OCI-LY7 (cell line): ENCODE data around the gene RASAL1. TPM values are rescaled to one million over a fixed set of nuclear protein-coding genes. Genes with fewer than 3 reads are reported as not detected.

ENCODE experiments used
- BruUV-seq: library from RNA; stranded (reverse); fragments of 400-500 nt; replicated peaks from 2 replicates; lab custom pipeline; 2021; lab: Mats Ljungman, UMichigan
- CTCF ChIA-PET: fragments of 300-600 bp; sonication (Branson Sonifier 250); formaldehyde crosslinking; loops from one replicate; lab custom pipeline; 2022; ENCODE audit warnings: antibody characterized with exemption; ENCODE audit not compliant: unreplicated experiment; lab: Charles Lee
- POLR2A ChIA-PET: fragments of 300-600 bp; sonication (Branson Sonifier 250); formaldehyde crosslinking; loops from one replicate; lab custom pipeline; 2022; ENCODE audit warnings: antibody characterized with exemption; lab: Charles Lee
- DNase-seq: peaks from one replicate; pipeline ENCODE4 v3.0.0-alpha.2; 2015; ENCODE audit warnings: low spot score
- H2AFZ ChIP-seq: fragments of 200-600 bp; sonication (generic), shearing (Covaris generic); 2 replicates; pipeline ENCODE4 v1.6.1; 2014; ENCODE audit warnings: mild to moderate bottlenecking, antibody characterized with exemption, low read length, moderate library complexity
- H3K27ac ChIP-seq: fragments of 200-600 bp; sonication (generic); 2 replicates; pipeline ENCODE4 v1.5.1; 2014; ENCODE audit warnings: mixed run types, low read depth, mild to moderate bottlenecking, moderate library complexity, low read length, inconsistent platforms; ENCODE audit not compliant: poor library complexity, severe bottlenecking
- H3K36me3 ChIP-seq: fragments of 200-600 bp; sonication (generic); 2 replicates; pipeline ENCODE4 v1.6.1; 2014; ENCODE audit warnings: mild to moderate bottlenecking, antibody characterized with exemption, low read length, moderate library complexity, mixed read lengths; ENCODE audit not compliant: insufficient read depth
- H3K4me1 ChIP-seq: fragments of 200-600 bp; sonication (generic); 2 replicates; pipeline ENCODE4 v1.5.1; 2014; ENCODE audit warnings: mild to moderate bottlenecking, low read length; ENCODE audit not compliant: insufficient read depth, poor library complexity, severe bottlenecking
- H3K4me2 ChIP-seq: fragments of 200-600 bp; sonication (generic); 2 replicates; pipeline ENCODE4 v1.6.1; 2014; ENCODE audit warnings: mild to moderate bottlenecking, low read length
- H3K4me3 ChIP-seq: fragments of 200-600 bp; sonication (generic); 2 replicates; pipeline ENCODE4 v1.5.1; 2014; ENCODE audit warnings: mild to moderate bottlenecking, low read depth, low read length; ENCODE audit not compliant: poor library complexity, severe bottlenecking
- H3K79me2 ChIP-seq: fragments of 200-600 bp; sonication (generic); 2 replicates; pipeline ENCODE4 v1.6.1; 2016; ENCODE audit warnings: low read depth, mild to moderate bottlenecking, low read length, moderate library complexity, mixed read lengths; ENCODE audit not compliant: insufficient read depth
- H3K9me2 ChIP-seq: fragments of 200-600 bp; sonication (generic); 2 replicates; pipeline ENCODE4 v1.6.1; 2016; ENCODE audit warnings: mild to moderate bottlenecking, low read length, mixed read lengths; ENCODE audit not compliant: insufficient read depth
- H3K9me3 ChIP-seq: fragments of 200-600 bp; sonication (generic); 2 replicates; pipeline ENCODE4 v1.6.1; 2014; ENCODE audit warnings: mild to moderate bottlenecking, mixed run types, low read length, mixed read lengths
- H4K20me1 ChIP-seq: fragments of 200-600 bp; sonication (generic); 2 replicates; pipeline ENCODE4 v1.6.1; 2014; ENCODE audit warnings: mild to moderate bottlenecking, antibody characterized with exemption, low read length, moderate library complexity, mixed read lengths; ENCODE audit not compliant: insufficient read depth
- EZH2phosphoT487 ChIP-seq: fragments of 200-600 bp; sonication (generic); IDR thresholded peaks from 2 replicates; pipeline ENCODE4 v1.6.1; 2018; ENCODE audit warnings: low read depth, borderline replicate concordance, mild to moderate bottlenecking, mixed run types, antibody characterized with exemption, low read length, moderate library complexity, mixed read lengths
- intact Hi-C: fragments of 100-400 bp; cut with micrococcal nuclease; formaldehyde crosslinking; loops from one replicate; pipeline ENCODE4 v1.10.0; 2022; ENCODE audit not compliant: unreplicated experiment
- total RNA-seq, 2 experiments: library from RNA; depleted of rRNA in 1 of 2; stranded (reverse); fragments of >200 nt in 1 of 2; shearing (Covaris generic) in 1 of 2; gene quantifications; 2 replicates each; pipeline ENCODE4 v1.2.3, GENCODE V29; 2014 to 2022
- TF ChIP-seq, protein P1 (sequence below): fragments of 200-600 bp; sonication (generic); conservative IDR thresholded peaks from 2 replicates; pipeline ENCODE4 v1.5.1; 2014; ENCODE audit warnings: mild to moderate bottlenecking, antibody characterized with exemption, low read length, moderate library complexity, mixed read lengths

Gene RASAL1
- total RNA-seq, 2 experiments from 2014 or later = 74.4 to 89.1 TPM

- H4K20me1 ChIP-seq = peaks cover 22% of the 10 kb centered on the region
- TF ChIP-seq EZH2phosphoT487 = no peak
- TF ChIP-seq, protein P1, sequence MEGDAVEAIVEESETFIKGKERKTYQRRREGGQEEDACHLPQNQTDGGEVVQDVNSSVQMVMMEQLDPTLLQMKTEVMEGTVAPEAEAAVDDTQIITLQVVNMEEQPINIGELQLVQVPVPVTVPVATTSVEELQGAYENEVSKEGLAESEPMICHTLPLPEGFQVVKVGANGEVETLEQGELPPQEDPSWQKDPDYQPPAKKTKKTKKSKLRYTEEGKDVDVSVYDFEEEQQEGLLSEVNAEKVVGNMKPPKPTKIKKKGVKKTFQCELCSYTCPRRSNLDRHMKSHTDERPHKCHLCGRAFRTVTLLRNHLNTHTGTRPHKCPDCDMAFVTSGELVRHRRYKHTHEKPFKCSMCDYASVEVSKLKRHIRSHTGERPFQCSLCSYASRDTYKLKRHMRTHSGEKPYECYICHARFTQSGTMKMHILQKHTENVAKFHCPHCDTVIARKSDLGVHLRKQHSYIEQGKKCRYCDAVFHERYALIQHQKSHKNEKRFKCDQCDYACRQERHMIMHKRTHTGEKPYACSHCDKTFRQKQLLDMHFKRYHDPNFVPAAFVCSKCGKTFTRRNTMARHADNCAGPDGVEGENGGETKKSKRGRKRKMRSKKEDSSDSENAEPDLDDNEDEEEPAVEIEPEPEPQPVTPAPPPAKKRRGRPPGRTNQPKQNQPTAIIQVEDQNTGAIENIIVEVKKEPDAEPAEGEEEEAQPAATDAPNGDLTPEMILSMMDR = no peak
- ChIA-PET CTCF (interaction anchor here (1.0 to 3.6 kb wide), 2 partner anchors 13 to 92 kb away, joined by 3 to 15 read pairs; no protein-coding TSS in a partner anchor), POLR2A (interaction anchor here (0.6 to 18.1 kb wide), 6 partner anchors 5 to 110 kb away, joined by 3 to 235 read pairs (median 3); partner anchors contain the start of gene DTX1)
- H3K4me2 ChIP-seq = peak overlapping the region; percentile 94
- intact Hi-C loops = loop anchor here (5.0 kb wide), 1 partner anchor 161 kb away; the partner anchor contains the start of gene TPCN1
- no TSS peak for BruUV-seq
- peak overlapping the region; percentile 97 for H3K27ac ChIP-seq
- H3K4me1 ChIP-seq = peaks cover 66% of the 10 kb centered on the region
- H3K36me3 ChIP-seq = peaks cover 96% of the 10 kb centered on the region
- no peaks in the 10 kb centered on the region for H3K9me3 ChIP-seq
- H3K9me2 ChIP-seq = no peaks in the 10 kb centered on the region
- peaks cover 100% of the 10 kb centered on the region for H3K79me2 ChIP-seq
- DNase-seq = peak; percentile 38
- peak overlapping the region; percentile 90 for H3K4me3 ChIP-seq
- H2AFZ ChIP-seq = no peak overlapping the region
Measured at GRCh38 chr12:113061061-113061694, 74.4 kb downstream of the RASAL1 start.

DNA sequence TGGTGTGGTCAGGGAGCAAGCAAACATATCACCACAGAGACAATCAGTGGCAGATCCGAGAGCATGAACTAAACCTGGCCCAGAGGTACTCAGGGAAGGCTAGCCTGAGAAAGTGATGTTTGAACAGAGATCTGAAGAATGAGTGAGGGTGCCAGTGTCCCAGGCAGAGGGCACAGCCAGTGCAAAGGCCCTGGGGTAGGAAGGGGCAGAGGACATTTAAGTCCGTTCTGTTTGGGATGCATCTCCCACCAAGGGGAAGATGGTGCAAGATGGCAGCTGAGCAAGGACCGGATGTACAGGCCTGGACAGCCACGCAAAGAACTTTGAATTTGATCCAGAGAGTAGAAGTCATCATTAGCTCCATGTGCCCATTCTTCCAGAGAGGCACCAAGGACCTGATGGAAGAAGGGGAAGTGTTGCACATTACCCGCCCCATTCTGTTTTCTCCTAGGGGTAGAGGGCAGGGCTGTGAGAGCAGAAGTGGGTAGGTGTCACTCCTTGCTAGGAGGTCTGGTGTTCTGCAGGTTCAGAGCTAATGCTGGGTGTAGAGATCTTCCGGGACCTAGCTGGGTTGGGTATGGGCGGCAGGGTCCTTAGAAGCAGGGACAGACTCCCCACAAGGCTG, 75.1 kb downstream of the RASAL1 start:
- Histone ChIP-seq H3K9me2 (no peaks in the 10 kb centered on the region), H3K4me3 (peak overlapping the region; percentile 90), H2AFZ (no peak overlapping the region), H3K9me3 (no peaks in the 10 kb centered on the region), H3K79me2 (peaks cover 100% of the 10 kb centered on the region), H3K4me1 (peaks cover 66% of the 10 kb centered on the region), H4K20me1 (peaks cover 22% of the 10 kb centered on the region), H3K36me3 (peaks cover 89% of the 10 kb centered on the region), H3K4me2 (peak overlapping the region; percentile 94), H3K27ac (peak overlapping the region; percentile 97)
- POLR2A ChIA-PET = interaction anchor here (0.5 to 18.1 kb wide), 7 partner anchors 5 to 110 kb away, joined by 3 to 235 read pairs (median 3); partner anchors contain the start of gene DTX1
- peak; percentile 64 for DNase-seq
- intact Hi-C loops = loop anchor here (5.0 kb wide), 1 partner anchor 162 kb away; the partner anchor contains the start of gene TPCN1
- CTCF ChIA-PET = interaction anchor here (0.6 to 1.0 kb wide), 2 partner anchors 27 to 92 kb away, joined by 3 to 7 read pairs; no protein-coding TSS in a partner anchor
- TF ChIP-seq, protein P1 = no peak
- TF ChIP-seq EZH2phosphoT487 = no peak
- BruUV-seq = no TSS peak
